Spleen (tissue), 7 donors: ENCODE data around the gene ATG10.
"Not testable (repeated sequence)": the region's sequence is repeated elsewhere in the genome, so short reads cannot be mapped to it uniquely, and the experiment has no call there.

ENCODE experiments used
- POLR2A ChIP-seq, 3 donors: fragments of 450-650 bp; IDR thresholded peaks; one replicate each; pipeline ENCODE4 v1.5.1; 2017; ENCODE audit warnings: antibody characterized with exemption in 3 of 3, mild to moderate bottlenecking in 1 of 3
- POLR2AphosphoS5 ChIP-seq, 3 donors: sonication (generic); formaldehyde crosslinking; IDR thresholded peaks; one replicate each; pipeline ENCODE4 v1.5.1; 2017; ENCODE audit warnings: antibody characterized with exemption in 3 of 3
- TF ChIP-seq, protein P1 (sequence below), 11 experiments: fragments of 200-600 bp in 7 of 11; fragments of 450-650 bp in 4 of 11; sonication (generic) in 4 of 11; IDR thresholded peaks in 8 of 11; conservative IDR thresholded peaks in 3 of 11; 1 replicate in 7 of 11; 2 replicates in 4 of 11; pipeline versions ENCODE4 v1.4.0 to v1.8.0; 2016 to 2021; ENCODE audit warnings: antibody characterized with exemption in 11 of 11, inconsistent platforms in 4 of 11, mild to moderate bottlenecking in 1 of 11
- donor health status: DM: no; HTN: no; CAD: no; lungs with moderate emphysema.
- donor health status: DM: no; HTN: no; CAD: no.
- donor health status: DM: no; HTN: no; CAD: no.

DNA sequence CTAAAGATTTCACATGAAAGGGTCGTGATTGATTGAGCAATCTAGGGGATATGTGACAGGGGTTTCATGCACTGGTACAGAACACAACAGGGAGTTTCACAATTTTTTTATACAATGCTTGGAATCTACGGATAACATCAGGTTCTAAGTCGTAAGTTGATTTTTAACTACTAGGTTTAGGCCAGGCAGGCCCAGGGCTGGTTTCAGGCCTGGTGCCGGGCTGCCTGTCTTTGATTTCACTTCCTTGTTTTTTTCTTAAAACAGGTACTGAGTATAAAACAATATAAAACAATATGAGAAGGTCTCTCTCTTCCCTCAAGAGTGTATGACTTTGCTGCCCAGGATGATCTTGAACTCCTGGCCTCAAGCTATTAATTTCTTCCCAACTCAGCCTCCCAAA is 301.6 kb downstream of the ATG10 start:
- TF ChIP-seq POLR2A, POLR2AphosphoS5 (IDR thresholded peaks at IDR 0.05): not testable (repeated sequence)
- TF ChIP-seq, protein P1, sequence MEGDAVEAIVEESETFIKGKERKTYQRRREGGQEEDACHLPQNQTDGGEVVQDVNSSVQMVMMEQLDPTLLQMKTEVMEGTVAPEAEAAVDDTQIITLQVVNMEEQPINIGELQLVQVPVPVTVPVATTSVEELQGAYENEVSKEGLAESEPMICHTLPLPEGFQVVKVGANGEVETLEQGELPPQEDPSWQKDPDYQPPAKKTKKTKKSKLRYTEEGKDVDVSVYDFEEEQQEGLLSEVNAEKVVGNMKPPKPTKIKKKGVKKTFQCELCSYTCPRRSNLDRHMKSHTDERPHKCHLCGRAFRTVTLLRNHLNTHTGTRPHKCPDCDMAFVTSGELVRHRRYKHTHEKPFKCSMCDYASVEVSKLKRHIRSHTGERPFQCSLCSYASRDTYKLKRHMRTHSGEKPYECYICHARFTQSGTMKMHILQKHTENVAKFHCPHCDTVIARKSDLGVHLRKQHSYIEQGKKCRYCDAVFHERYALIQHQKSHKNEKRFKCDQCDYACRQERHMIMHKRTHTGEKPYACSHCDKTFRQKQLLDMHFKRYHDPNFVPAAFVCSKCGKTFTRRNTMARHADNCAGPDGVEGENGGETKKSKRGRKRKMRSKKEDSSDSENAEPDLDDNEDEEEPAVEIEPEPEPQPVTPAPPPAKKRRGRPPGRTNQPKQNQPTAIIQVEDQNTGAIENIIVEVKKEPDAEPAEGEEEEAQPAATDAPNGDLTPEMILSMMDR (IDR thresholded peaks at IDR 0.05 in 8 of 11, conservative IDR thresholded peaks at IDR 0.05 in 3 of 11), result not testable (repeated sequence)
